ENCODE measurements around the gene PDZD7. TPM values are rescaled to one million over a fixed set of nuclear protein-coding genes. Genes with fewer than 3 reads are reported as not detected.
A peak's percentile ranks its signal among the peaks of the same experiment; 100 is the strongest.

Gene PDZD7
- total and polyA plus RNA-seq, 9 of the 15 experiments (the other 6 are each of a cell fraction or from before 2014, with no cell fraction given): 0.04 to 0.24 (median 0.08) TPM; not detected in 3

DNA sequence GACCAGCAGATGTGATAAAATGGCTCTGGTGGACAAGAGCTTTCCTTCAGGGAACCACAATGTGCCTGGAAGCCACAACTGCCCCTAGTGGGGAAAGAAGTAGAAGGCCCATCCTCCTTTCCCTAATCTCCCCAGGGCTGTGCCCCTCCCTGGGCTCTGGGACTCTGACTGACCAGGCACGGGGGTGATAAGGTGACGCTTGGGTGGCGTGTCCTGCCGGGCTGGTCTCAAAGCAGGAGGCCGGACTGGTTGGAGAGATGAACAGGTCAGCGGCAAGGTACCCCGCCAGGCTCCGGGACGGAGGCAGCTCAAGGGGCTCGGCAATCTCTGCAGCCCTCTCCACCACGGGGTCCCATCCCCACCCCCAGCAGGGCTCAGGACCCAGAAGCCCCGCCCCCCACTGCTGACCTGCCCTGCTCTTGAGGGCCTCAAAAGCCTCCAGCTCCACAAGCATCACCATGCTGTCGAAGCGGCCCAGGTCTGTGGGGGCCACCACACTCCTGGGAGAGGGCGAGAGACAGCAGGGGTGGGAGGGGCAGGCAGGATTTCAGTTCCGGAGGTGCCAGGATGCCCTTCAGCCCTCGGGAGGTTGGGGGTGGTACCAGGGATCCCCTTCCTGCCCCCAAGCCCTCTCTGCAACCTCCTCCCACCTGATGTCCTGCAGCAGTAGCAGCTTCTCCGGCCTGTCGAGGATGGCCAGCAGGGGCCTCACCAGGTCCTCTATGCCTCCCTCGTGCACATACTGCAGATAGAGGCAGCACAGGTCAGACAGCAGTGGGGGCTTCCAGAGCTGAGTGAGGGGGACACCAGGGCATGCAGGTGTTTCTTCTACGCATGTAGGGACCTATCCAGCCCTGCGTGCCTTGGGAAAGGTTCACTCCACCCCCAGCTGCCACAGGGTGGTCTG is 19.2 kb downstream of the PDZD7 start (continued):
- TF ChIP-seq, protein P1, sequence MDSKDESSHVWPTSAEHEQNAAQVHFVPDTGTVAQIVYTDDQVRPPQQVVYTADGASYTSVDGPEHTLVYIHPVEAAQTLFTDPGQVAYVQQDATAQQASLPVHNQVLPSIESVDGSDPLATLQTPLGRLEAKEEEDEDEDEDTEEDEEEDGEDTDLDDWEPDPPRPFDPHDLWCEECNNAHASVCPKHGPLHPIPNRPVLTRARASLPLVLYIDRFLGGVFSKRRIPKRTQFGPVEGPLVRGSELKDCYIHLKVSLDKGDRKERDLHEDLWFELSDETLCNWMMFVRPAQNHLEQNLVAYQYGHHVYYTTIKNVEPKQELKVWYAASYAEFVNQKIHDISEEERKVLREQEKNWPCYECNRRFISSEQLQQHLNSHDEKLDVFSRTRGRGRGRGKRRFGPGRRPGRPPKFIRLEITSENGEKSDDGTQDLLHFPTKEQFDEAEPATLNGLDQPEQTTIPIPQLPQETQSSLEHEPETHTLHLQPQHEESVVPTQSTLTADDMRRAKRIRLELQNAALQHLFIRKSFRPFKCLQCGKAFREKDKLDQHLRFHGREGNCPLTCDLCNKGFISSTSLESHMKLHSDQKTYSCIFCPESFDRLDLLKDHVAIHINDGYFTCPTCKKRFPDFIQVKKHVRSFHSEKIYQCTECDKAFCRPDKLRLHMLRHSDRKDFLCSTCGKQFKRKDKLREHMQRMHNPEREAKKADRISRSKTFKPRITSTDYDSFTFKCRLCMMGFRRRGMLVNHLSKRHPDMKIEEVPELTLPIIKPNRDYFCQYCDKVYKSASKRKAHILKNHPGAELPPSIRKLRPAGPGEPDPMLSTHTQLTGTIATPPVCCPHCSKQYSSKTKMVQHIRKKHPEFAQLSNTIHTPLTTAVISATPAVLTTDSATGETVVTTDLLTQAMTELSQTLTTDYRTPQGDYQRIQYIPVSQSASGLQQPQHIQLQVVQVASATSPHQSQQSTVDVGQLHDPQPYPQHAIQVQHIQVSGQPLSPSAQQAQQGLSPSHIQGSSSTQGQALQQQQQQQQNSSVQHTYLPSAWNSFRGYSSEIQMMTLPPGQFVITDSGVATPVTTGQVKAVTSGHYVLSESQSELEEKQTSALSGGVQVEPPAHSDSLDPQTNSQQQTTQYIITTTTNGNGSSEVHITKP (IDR thresholded peaks at IDR 0.05; ENCODE audit: partially characterized antibody): peak; percentile 80
- no peak for TF ChIP-seq ZNF644 (tag; IDR thresholded peaks at IDR 0.05; ENCODE audit: low read depth)
- TF ChIP-seq GTF2A2 (tag; IDR thresholded peaks at IDR 0.05): no peak
- TF ChIP-seq ZNF707 (CRISPR knock-in tag; conservative IDR thresholded peaks at IDR 0.05): no peak
- TF ChIP-seq RBM22 (IDR thresholded peaks at IDR 0.05; ENCODE audit: low read depth, low read length, poor library complexity, severe bottlenecking): no peak
- TF ChIP-seq ZNF444 (CRISPR knock-in tag; IDR thresholded peaks at IDR 0.05): no peak
- TF ChIP-seq JUND (IDR thresholded peaks at IDR 0.05; ENCODE audit: borderline replicate concordance, low read depth, low read length): no peak
- peak; percentile 13; the same call in 1 of the 3 replicates for TF ChIP-seq JUND (tag; IDR thresholded peaks at IDR 0.05; ENCODE audit: borderline replicate concordance, low read depth, low read length)
- peak; percentile 60 for TF ChIP-seq CXXC5 (CRISPR knock-in tag; IDR thresholded peaks at IDR 0.05)
- peak; percentile 32; the same call in 1 of the 2 replicates for TF ChIP-seq EP400 (IDR thresholded peaks at IDR 0.05)
- TF ChIP-seq, protein P2, sequence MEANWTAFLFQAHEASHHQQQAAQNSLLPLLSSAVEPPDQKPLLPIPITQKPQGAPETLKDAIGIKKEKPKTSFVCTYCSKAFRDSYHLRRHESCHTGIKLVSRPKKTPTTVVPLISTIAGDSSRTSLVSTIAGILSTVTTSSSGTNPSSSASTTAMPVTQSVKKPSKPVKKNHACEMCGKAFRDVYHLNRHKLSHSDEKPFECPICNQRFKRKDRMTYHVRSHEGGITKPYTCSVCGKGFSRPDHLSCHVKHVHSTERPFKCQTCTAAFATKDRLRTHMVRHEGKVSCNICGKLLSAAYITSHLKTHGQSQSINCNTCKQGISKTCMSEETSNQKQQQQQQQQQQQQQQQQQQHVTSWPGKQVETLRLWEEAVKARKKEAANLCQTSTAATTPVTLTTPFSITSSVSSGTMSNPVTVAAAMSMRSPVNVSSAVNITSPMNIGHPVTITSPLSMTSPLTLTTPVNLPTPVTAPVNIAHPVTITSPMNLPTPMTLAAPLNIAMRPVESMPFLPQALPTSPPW (CRISPR knock-in tag; IDR thresholded peaks at IDR 0.05): peak; percentile 79
- TF ChIP-seq, protein P3, sequence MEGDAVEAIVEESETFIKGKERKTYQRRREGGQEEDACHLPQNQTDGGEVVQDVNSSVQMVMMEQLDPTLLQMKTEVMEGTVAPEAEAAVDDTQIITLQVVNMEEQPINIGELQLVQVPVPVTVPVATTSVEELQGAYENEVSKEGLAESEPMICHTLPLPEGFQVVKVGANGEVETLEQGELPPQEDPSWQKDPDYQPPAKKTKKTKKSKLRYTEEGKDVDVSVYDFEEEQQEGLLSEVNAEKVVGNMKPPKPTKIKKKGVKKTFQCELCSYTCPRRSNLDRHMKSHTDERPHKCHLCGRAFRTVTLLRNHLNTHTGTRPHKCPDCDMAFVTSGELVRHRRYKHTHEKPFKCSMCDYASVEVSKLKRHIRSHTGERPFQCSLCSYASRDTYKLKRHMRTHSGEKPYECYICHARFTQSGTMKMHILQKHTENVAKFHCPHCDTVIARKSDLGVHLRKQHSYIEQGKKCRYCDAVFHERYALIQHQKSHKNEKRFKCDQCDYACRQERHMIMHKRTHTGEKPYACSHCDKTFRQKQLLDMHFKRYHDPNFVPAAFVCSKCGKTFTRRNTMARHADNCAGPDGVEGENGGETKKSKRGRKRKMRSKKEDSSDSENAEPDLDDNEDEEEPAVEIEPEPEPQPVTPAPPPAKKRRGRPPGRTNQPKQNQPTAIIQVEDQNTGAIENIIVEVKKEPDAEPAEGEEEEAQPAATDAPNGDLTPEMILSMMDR (IDR thresholded peaks at IDR 0.05 in 2 of 3, conservative IDR thresholded peaks at IDR 0.05 in 1 of 3; ENCODE audit: insufficient read depth in 2 of 3, low read depth in 1 of 3, low read length in 3 of 3): peak; percentile 72 to 76 (median 74)
- TF ChIP-seq, protein P4, sequence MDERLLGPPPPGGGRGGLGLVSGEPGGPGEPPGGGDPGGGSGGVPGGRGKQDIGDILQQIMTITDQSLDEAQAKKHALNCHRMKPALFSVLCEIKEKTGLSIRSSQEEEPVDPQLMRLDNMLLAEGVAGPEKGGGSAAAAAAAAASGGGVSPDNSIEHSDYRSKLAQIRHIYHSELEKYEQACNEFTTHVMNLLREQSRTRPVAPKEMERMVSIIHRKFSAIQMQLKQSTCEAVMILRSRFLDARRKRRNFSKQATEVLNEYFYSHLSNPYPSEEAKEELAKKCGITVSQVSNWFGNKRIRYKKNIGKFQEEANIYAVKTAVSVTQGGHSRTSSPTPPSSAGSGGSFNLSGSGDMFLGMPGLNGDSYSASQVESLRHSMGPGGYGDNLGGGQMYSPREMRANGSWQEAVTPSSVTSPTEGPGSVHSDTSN (CRISPR knock-in tag; IDR thresholded peaks at IDR 0.05; ENCODE audit: low read depth): no peak
- TF ChIP-seq, protein P4 (tag; conservative IDR thresholded peaks at IDR 0.05; ENCODE audit: low read depth): no peak
- TF ChIP-seq MXI1 (IDR thresholded peaks at IDR 0.05; ENCODE audit: low read depth, low read length): no peak
- no peak for TF ChIP-seq GABPB2 (CRISPR knock-in tag; conservative IDR thresholded peaks at IDR 0.05)
- peak; percentile 48; the same call in 1 of the 2 replicates for TF ChIP-seq CBFA2T3 (IDR thresholded peaks at IDR 0.05)
